Kidney glomerular epithelial cell (primary cell): ENCODE data around the gene RBM23.
"Not testable (repeated sequence)": the region's sequence is repeated elsewhere in the genome, so short reads cannot be mapped to it uniquely, and the experiment has no call there.

Experiments used
- DNase-seq: peaks from one replicate; lab custom pipeline; 2025; lab: John Stamatoyannopoulos, UW

RBM23 gene

DNA sequence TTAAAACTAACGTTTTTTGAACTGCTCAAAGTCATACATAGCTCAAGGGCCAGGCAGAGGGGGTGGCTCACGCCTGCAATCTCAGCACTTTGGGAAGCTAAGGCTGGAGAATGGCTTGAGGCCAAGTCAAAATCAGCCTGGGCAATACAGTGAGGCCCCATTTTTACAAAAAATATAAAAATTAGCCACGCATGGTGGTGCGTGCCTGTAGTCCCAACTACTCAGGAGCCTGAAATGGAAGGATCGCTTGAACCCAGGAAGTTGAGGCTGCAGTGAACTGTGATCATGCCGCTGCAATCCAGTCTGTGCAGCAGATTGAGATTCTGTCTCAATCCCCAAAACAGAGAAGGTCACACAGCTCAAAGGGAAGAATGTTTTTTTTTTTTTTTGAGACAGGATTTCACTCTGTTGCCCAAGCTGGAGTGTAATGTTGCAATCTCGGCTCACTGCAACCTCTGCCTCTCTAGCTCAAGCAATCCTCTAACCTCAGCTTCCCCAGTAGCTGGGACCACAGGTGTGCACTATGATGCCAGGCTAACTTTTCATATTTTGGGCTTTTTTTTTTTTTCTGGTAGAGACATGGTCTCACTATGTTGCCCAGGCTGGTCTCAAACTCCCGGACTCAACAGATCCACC, 2.9 kb downstream of the RBM23 start:
- DNase-seq, result no peak

- DNase-seq, result not testable (repeated sequence)
These were observed 4.1 kb downstream of the RBM23 start for GRCh38 chr14:22914836-22915235.

GRCh38 chr14:22910916-22911315, 8.0 kb downstream of the RBM23 start:
- DNase-seq, result no peak

DNA sequence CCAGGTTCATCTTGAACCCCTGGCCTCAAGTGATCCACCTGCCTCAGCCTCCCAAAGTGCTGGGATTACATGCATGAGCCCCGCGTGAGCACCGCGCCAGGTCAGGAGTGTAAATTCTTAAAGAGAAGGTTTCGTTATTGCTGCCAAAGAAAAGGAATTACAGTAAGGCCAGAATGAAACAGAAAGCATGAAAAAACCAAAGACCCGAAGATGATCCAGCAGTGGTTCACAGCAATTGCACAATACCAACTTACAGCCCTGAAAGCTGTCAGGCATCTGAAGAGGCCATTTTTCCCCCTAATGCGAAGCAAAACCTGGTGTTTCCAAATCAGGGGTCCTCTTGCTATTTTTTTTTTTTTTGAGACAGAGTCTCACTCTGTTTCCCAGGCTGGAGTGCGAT, 10.3 kb downstream of the RBM23 start:
- DNase-seq, result no peak

DNA sequence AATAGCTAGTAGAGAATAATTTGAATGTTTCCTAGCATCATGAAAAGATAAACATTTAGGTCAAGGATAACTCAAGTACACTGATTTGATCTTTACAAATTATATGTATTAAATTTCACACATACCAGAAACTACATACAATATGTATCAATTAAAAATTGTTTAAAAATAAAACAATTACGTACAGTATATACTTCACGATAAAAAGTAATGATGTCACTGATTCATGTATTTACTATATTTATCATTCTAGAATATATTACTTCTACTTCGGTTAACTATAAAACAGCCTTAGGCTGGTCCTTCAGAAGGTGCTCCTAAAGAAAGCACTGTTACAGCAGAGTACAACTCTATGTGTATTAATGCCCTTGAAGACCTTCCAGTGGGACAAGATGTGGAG, 11.5 kb downstream of the RBM23 start:
- DNase-seq, result no peak

- DNase-seq, result no peak
These were observed 12.9 kb downstream of the RBM23 start for GRCh38 chr14:22906073-22906472.

GRCh38 chr14:22905627-22906026, 13.3 kb downstream of the RBM23 start:
- DNase-seq, result no peak

DNA sequence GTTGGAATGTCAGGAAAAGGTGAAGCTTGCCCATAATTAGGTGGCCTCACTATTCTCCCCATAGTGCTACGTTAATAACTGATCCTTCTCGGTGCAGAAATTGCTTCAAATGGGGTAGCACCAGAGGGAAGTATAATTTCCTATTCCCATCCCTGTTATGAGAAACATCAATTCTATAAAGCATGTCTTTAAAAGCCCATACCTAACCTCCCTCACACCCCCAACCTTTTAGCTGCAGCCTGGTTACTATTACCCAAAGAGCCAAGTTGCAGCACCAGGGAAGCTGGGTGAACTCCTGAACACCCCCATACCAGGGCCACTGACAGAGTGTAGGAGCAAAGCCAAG, 15.2 kb downstream of the RBM23 start:
- DNase-seq, result no peak

GRCh38 chr14:22901799-22902198, 17.1 kb downstream of the RBM23 start:
- DNase-seq, result no peak

GRCh38 chr14:22900081-22900799, 18.7 kb downstream of the RBM23 start:
- DNase-seq, result peak; percentile 43

GRCh38 chr14:22898302-22899090, 20.5 kb downstream of the RBM23 start:
- DNase-seq, result peak; percentile 88

- no peak for DNase-seq
These were observed 21.6 kb downstream of the RBM23 start for GRCh38 chr14:22897357-22897756.

GRCh38 chr14:22896760-22897159, 22.2 kb downstream of the RBM23 start:
- DNase-seq, result no peak

DNA sequence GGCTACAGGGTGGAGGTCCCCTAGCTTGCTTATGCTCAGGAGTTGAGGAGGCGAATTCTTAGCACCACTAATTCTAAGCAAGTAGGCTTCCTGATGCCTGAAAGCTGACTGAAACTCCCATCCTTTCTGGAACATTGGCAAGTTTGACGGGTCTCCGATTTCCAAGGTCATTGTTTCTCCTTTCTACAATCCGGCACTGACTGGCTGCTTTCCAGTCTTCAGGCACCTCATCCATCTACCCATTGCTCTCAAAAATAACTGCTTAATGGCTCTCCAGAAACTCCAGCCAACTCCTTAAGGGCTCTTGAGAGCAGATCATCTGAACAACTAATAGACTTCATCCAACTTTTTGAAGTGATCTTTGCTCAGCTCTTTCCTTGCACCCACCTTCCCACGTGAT, 22.6 kb downstream of the RBM23 start:
- DNase-seq, result no peak

- no peak for DNase-seq
These were observed 23.5 kb downstream of the RBM23 start for GRCh38 chr14:22895402-22895801.

DNA sequence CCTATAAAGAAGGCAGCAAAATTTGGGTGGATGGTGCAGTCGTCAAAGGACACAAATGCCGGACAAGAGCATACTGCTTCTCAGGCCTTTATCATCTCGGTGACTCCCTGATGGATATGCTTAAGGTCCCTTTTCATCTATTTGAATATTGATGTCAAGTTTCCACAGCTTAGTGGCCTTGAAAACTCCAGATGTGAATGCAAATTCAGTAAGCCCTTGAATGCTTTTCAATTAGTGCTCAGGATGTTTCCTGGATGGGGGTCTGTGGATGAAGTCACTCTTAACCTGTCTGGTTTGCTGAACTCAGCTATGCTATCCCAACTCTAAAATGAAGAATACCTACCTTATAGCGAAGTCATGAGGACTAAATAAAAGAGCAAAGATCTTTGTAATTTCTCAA, 25.2 kb downstream of the RBM23 start:
- no peak for DNase-seq

- no peak for DNase-seq
These were observed 26.5 kb downstream of the RBM23 start for GRCh38 chr14:22892488-22892887.

DNA sequence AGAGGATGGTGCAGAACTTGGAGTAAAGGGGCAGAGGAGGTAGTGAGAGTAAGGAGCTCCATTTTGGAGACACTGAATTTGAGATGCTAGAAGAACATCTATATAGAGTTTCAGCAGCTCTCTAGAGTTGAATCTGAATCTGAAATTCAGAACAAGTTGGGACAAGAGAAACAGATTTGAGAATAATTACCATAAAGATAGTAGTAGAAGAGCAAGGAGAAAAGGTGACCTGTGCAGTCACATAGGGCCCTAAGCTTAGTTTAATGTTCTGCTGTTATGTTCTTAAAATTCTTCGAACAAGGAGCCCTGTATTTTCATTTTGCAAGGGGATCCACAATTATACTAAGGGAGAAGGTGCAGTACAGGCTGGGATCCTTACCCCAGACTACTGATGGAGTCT, 28.5 kb downstream of the RBM23 start:
- DNase-seq, result no peak

- DNase-seq, result no peak
These were observed 30.3 kb downstream of the RBM23 start for GRCh38 chr14:22888662-22889061.

DNA sequence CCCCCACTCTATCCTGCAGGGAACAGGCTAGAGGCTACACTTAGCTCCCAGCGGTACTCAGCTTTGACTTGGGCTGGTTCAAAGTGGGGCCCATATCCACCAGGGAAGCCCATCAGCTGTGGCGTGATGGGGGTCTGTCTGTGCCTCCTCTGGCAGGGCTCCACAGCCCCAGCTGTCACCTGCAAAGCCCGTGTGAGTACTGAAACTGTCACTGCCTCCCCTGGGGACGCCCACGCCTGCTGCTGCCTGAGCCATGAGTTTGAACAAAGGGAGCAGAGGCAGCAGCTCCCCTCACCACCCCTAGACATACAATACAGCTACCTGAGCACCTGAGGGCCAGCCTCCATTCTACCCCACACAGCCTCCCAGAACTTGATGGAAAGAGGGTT, 31.0 kb downstream of the RBM23 start:
- DNase-seq, result no peak

DNA sequence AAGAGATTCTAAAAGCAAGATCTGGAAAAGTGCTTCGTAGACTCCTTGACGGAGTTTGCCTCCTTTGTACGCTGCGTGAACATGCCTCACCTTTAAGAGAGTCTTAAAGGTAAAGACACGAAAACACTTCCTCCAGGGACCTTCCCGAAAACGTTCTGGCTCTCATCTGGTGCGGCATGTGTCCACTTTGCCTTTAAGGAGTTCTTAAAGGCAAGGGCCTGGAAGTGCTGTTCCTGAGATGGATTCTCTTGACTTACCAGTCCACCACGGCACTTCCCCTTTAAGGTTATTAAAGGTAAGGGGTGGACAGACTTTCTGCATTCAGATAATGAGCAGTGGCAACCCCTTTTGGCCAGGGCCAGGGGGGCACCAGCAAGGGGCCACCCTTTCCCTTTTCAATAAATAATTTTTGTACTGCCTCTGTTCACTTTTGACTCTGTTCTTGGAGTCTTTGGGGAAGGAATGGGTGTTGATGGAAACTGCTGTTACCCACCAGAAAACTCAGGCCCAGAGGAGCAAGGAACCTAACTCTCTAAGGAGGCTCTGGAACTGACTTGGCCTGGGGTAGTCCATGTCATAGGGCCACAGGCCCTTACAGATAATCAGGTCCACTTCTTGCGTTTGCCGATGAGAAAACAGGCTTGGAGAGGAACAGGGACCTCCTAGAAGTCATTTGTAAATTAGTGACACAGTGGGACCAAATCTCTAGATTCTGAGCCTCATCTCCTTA, 31.5 kb downstream of the RBM23 start:
- DNase-seq, result peak; percentile 91

DNA sequence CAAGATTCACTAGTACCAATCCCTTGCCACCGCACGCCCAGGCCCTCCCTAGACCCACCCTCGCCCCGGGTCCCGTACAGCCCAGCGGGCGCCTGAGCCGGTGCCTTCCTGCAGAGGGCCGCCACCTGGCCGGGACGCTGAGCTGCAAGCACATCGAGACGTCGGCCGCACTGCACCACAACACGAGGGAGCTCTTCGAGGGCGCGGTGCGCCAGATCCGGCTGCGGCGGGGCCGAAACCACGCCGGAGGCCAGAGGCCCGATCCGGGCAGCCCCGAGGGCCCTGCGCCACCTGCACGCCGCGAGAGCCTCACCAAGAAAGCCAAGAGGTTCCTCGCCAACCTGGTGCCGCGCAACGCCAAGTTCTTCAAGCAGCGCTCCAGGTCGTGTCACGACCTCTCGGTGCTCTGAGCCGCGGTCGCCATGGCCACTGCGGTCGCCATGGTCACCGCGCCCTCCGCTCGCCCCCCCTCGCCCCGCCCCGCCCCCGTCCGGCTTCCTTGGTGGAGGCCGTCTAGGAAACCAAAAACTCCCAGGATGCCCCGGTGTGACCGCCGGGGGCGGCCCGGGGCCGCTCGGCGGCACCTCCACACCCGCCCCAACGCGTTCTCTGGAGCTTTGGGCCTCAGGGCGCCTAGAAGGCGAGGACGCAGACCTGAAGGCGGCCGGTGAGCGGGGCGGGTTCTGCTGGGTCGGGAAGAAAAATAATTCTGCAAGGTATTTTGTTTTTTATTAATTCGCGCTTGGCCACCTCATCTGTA, 32.3 kb downstream of the RBM23 start:
- peak; percentile 57 for DNase-seq
